Measurements from ENCODE around the gene CA6.
"Not testable (repeated sequence)": the region's sequence is repeated elsewhere in the genome, so short reads cannot be mapped to it uniquely, and the experiment has no call there.

CA6 gene

DNA sequence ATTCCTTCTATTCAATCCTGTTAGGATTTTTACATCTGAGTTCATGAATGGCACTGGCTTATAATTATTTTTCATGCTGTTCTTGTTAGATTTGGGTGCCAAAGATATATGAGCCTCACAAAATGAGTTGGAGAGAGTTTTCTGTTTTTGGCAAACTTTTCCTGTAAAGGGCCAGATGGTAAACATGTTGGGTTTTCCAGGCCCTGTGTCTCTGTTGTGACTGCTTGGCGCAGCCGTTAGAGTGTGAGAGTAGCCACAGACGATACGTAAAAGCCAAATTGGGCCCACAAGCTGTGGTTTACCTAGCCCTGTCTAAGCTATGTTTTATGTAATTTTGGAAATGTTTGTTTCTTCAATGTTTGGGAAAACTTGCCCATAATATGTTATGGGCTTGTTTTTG is 15.6 kb upstream of the CA6 start:
- TF ChIP-seq, protein P1, sequence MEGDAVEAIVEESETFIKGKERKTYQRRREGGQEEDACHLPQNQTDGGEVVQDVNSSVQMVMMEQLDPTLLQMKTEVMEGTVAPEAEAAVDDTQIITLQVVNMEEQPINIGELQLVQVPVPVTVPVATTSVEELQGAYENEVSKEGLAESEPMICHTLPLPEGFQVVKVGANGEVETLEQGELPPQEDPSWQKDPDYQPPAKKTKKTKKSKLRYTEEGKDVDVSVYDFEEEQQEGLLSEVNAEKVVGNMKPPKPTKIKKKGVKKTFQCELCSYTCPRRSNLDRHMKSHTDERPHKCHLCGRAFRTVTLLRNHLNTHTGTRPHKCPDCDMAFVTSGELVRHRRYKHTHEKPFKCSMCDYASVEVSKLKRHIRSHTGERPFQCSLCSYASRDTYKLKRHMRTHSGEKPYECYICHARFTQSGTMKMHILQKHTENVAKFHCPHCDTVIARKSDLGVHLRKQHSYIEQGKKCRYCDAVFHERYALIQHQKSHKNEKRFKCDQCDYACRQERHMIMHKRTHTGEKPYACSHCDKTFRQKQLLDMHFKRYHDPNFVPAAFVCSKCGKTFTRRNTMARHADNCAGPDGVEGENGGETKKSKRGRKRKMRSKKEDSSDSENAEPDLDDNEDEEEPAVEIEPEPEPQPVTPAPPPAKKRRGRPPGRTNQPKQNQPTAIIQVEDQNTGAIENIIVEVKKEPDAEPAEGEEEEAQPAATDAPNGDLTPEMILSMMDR (conservative IDR thresholded peaks at IDR 0.05; ENCODE audit: low read length): no peak
- DNase-seq (ENCODE audit: low read depth): no peak
- no peak overlapping the region for H3K4me3 ChIP-seq (ENCODE audit: low read length)

DNA sequence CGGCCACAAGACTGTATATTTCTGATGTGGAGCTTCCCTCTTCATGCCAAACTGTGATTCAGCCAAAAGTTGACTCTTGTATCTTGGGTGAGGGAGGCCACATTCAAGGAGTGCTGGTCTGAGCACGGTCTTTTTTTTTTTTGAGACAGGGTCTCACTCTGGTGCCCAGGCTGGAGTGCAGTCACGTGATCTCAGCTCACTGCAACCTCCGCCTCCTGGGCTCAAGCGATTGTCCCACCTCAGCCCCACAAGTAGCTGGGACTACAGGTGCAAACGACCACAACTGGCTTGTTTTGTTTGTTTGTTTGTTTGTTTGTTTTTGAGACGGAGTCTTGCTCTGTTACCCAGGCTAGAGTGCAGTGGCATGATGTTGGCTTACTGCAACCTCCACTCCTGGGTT is 8.6 kb upstream of the CA6 start:
- H3K4me3 ChIP-seq (ENCODE audit: low read length); DNase-seq (ENCODE audit: low read depth): not testable (repeated sequence)

DNA sequence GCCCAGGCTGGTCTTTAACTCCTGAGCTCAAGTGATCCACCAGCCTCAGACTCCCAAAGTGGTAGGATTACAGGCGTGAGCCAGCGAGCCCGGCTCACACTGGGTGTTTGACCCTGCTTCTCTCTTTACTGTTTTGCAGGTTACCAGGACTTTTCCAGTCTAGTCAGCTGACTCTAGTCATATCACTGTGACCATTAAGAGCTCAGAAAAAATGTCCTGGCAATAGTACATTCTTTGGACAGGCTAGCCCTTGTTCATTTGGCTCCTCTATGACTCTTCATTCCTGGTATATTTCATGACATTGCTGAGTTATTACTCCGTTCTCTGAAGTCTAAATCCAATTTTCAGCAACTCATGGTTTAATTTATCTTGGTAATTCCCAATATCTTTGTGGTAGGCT is 8.0 kb upstream of the CA6 start:
- H3K4me3 ChIP-seq (ENCODE audit: low read length): no peak overlapping the region
- DNase-seq (ENCODE audit: low read depth): no peak
- TF ChIP-seq, protein P1 (conservative IDR thresholded peaks at IDR 0.05; ENCODE audit: low read length): no peak

DNA sequence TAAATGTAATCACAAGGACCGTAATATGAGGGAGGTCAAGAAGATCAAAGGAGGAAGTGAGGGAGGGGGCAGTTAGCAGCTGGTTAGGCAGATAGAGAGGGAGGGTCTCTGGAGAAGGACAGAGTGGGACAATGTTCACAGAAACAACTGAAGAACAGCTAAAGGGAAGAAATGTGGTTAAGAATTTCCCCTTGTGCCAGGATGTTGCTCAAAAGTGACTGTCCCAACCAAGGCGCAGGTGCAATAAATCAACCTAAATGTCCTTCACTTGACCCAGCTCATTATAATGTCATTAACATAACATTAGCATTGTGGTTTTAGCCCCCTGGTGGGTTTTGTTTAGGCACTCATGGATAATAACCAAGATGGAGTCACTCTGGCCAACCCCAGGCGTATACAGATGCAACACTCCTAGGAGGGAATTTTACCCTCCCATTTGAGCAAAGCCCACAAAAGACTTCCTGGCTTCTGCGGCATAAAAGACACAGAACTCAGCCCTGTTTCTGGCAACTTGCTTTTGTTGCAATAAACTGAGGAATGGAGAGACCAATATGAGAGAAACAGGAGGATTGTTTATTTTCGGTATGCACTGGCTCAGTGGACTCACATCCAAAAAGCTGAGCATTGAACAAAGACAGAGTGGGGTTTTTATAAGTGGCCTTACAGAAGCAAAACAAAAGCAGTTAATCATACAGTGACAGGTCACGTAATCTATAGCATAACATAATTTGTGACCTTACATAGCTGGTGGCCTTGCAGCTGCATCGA is 7.3 kb upstream of the CA6 start:
- no peak for DNase-seq (ENCODE audit: low read depth)
- H3K4me3 ChIP-seq (ENCODE audit: low read length): no peak overlapping the region
- TF ChIP-seq, protein P1 (conservative IDR thresholded peaks at IDR 0.05; ENCODE audit: low read length): no peak

DNA sequence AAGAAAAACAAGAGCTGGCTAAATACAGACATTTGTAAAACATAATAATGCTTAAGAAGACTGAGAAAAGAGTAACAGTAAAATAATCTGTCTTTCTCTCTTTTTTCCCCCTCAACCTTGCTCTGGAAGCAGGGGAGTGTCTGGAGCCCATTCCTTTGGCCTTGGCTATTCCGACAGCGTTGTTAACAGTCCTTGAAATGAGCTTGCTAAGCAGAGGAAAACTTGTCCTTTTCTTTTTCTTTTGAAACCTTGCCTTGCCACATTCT is 6.7 kb upstream of the CA6 start:
- TF ChIP-seq, protein P1 (conservative IDR thresholded peaks at IDR 0.05; ENCODE audit: low read length): no peak
- no peak for DNase-seq (ENCODE audit: low read depth)
- H3K4me3 ChIP-seq (ENCODE audit: low read length): no peak overlapping the region

DNA sequence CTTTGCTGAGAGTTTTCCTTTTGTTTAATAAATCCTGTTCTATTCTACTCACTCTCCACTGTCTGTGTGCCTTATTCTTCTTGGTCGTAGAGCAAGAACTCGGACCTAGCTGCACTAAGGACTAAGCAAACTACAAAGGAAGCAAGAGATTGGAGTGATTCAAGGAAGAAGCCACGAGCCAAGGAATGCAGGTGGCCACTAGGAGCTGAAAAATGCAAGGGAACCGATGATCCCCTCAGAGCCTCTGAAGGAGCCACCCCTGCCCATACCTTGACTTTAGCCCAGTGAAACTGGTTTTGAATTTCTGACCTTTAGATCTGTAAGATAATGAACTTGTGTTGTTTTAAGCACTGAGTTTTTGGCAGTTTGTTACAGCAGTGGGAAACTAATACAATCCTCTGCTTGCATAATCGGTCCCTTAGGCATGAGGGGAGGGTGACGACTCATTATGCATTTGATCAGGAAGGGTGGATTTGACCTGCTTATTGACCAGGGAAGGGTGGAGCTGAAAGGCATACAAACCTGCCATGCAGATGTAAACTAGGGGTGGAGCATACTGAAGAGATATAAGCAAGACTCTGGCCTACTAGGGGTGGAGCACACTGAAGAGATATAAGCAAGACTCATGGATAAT is 6.2 kb upstream of the CA6 start:
- peak; percentile 22 for DNase-seq (ENCODE audit: low read depth)
- TF ChIP-seq, protein P1 (conservative IDR thresholded peaks at IDR 0.05; ENCODE audit: low read length): no peak

DNA sequence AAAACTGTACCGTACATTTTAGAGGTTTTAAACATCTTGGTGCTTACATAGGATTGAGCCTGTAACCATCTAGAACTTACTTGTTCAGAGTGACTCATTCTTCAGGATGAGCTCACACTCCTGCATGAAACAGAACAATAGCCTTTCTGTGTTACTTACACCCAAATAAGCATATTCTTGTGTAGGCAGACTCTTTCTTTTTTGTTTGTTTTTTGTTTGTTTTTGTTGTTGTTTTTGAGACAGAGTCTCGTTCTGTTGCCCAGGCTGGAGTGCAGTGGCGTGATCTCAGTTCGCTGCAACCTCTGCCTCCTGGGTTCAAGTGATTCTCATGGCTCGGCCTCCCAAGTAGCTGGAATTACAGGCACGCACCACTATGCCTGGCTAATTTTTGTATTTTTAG is 3.8 kb upstream of the CA6 start:
- peak; percentile 71 for DNase-seq (ENCODE audit: low read depth)
- TF ChIP-seq, protein P1 (conservative IDR thresholded peaks at IDR 0.05; ENCODE audit: low read length): no peak
- H3K4me3 ChIP-seq (ENCODE audit: low read length): no peak overlapping the region

More for the DNA sequence above, 6.2 kb upstream of the CA6 start:
- no peak overlapping the region for H3K4me3 ChIP-seq (ENCODE audit: low read length)

All from AG10803 (cell line).